ENCODE data around the gene ADTRP. TPM values are rescaled to one million over a fixed set of nuclear protein-coding genes. Genes with fewer than 3 reads are reported as not detected.

Gene ADTRP, protein sequence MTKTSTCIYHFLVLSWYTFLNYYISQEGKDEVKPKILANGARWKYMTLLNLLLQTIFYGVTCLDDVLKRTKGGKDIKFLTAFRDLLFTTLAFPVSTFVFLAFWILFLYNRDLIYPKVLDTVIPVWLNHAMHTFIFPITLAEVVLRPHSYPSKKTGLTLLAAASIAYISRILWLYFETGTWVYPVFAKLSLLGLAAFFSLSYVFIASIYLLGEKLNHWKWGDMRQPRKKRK
- total RNA-seq (1 to 10 TPM; 1.6 to 7.4 (median 2.5) TPM), polyA plus RNA-seq (1 to 10 TPM in 2 of 3 donors, under 1 TPM in 1; 1.00 to 2.0 (median 2.0) TPM)
- long read RNA-seq, donor 1 = 0 reads
- long read RNA-seq, donor 2 = 0 reads

DNA sequence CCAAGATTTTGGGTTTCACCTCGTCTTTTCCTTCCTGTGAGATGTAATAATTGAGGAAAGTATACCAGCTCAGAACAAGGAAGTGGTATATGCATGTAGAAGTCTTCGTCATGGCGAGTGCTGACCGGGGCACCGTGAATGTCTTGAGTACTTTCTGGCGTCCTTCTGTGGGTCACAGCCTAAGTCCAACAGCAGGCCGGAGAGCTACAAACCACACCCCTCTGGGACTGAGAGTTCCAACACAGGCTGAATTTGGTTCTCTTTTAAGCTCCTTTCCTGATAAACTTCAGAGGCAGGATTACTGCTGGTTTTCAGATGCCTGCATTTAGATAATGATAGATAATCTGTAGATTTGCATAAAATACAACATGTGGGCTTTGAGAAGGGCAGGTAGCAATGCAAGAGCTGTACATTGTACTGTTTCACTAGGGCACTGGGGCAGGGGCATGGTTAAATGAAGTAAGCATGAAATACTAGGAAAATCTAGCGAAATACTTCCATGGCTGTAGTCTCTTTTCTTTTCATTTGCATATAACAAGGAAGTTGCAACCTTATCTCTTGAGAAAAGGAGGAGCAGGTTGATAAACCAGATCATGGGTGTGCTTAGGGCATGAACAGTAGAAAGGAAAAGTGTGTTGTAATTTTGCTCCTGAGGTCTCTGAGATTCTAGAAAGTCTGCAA is at the start of gene ADTRP:
ADTRP (minus strand) TSS at position 156 of the 681 bp plus-strand sequence; CDS start at position 112, 44 bp downstream.
- Histone ChIP-seq H3K27me3 (replicated peaks in 1 of 7) (no peaks in the 10 kb centered on the region), H3K27ac (no peak within 1 kb of the TSS), H3K36me3 (no peaks in the 10 kb centered on the region), H3K4me1 (peaks cover 0 to 7% (median 0%) of the 10 kb centered on the region in 6 donors), H3K4me3 (no peak within 1 kb of the TSS), H3K9me3 (no peaks in the 10 kb centered on the region)
- intact Hi-C loops (cut with DNase I; ENCODE audit: low total_unique reads) = no loop called here
- TF ChIP-seq POLR2AphosphoS5 (IDR thresholded peaks at IDR 0.05) (no peak), POLR2A (IDR thresholded peaks at IDR 0.05) (no peak)
- TF ChIP-seq, protein P1, sequence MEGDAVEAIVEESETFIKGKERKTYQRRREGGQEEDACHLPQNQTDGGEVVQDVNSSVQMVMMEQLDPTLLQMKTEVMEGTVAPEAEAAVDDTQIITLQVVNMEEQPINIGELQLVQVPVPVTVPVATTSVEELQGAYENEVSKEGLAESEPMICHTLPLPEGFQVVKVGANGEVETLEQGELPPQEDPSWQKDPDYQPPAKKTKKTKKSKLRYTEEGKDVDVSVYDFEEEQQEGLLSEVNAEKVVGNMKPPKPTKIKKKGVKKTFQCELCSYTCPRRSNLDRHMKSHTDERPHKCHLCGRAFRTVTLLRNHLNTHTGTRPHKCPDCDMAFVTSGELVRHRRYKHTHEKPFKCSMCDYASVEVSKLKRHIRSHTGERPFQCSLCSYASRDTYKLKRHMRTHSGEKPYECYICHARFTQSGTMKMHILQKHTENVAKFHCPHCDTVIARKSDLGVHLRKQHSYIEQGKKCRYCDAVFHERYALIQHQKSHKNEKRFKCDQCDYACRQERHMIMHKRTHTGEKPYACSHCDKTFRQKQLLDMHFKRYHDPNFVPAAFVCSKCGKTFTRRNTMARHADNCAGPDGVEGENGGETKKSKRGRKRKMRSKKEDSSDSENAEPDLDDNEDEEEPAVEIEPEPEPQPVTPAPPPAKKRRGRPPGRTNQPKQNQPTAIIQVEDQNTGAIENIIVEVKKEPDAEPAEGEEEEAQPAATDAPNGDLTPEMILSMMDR (IDR thresholded peaks at IDR 0.05 in 8 of 11, conservative IDR thresholded peaks at IDR 0.05 in 3 of 11) = no peak
- WGBS, 5 donors = 66 to 91% (median 80%) methylated on average over 8 of the region's 8 CpGs
- DNase-seq = no peak

DNA sequence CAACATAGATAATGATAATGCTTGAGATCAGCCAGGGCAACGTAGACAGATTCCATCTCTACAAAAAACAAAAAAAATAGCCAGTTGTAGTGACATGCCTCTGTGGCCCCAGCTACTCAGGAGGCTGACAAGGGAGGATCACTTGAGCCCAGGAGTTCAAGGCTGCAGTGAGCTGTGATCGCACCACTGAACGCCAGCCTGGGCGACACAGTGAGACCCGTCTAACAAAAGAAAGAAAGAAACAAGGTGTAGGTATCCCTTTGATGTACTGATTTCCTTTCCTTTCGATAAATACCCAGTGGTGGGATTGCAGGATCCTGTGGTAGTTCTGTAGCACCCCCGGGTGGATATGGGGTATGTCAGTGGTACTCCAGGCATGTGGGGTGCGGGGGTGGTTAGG is 48.2 kb upstream of the ADTRP start:
- no peaks in the 10 kb centered on the region for H3K36me3 ChIP-seq
- H3K27me3 ChIP-seq (replicated peaks in 1 of 7) = no peaks in the 10 kb centered on the region
- no peak overlapping the region for H3K4me3 ChIP-seq
- no peaks in the 10 kb centered on the region for H3K9me3 ChIP-seq
- peaks cover 0 to 22% (median 11%) of the 10 kb centered on the region in 6 donors for H3K4me1 ChIP-seq
- no peak overlapping the region for H3K27ac ChIP-seq
- intact Hi-C loops (cut with DNase I; ENCODE audit: low total_unique reads) = no loop called here
- WGBS, 5 donors = 84 to 97% (median 88%) methylated on average over 8 of the region's 8 CpGs
- no peak for TF ChIP-seq POLR2A (IDR thresholded peaks at IDR 0.05)
- no peak for TF ChIP-seq POLR2AphosphoS5 (IDR thresholded peaks at IDR 0.05)
- TF ChIP-seq, protein P1 (IDR thresholded peaks at IDR 0.05 in 8 of 11, conservative IDR thresholded peaks at IDR 0.05 in 3 of 11) = no peak
- no peak for DNase-seq

DNA sequence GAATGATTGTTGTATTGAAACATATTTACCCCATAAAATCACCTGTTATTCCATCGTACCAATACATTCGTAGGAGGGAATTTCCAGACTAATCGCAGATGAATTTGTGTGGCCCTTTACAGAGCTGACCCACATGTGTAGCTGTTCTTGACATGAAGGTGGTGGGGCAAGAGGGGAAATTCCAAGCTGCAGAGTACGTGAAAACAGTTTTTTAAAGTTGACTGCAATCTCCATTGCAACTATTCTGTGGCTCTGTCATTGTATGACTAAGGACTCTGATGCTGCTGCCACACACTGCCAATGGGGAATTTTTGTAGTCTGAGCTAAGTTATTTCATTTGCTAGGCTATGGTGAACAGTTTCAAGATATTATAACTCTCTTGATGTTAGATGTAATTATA is 46.4 kb upstream of the ADTRP start:
- WGBS, 5 donors = 36 to 62% (median 51%) methylated on average over 4 of the region's 4 CpGs
- Histone ChIP-seq H3K4me3 (no peak overlapping the region), H3K9me3 (no peaks in the 10 kb centered on the region), H3K36me3 (no peaks in the 10 kb centered on the region), H3K27me3 (replicated peaks in 1 of 7) (no peaks in the 10 kb centered on the region), H3K27ac (no peak overlapping the region), H3K4me1 (peaks cover 0 to 28% (median 13%) of the 10 kb centered on the region in 6 donors)
- DNase-seq = no peak
- TF ChIP-seq, protein P1 (IDR thresholded peaks at IDR 0.05 in 8 of 11, conservative IDR thresholded peaks at IDR 0.05 in 3 of 11) = no peak
- no peak for TF ChIP-seq POLR2AphosphoS5 (IDR thresholded peaks at IDR 0.05)
- no peak for TF ChIP-seq POLR2A (IDR thresholded peaks at IDR 0.05)
- intact Hi-C loops (cut with DNase I; ENCODE audit: low total_unique reads) = no loop called here

DNA sequence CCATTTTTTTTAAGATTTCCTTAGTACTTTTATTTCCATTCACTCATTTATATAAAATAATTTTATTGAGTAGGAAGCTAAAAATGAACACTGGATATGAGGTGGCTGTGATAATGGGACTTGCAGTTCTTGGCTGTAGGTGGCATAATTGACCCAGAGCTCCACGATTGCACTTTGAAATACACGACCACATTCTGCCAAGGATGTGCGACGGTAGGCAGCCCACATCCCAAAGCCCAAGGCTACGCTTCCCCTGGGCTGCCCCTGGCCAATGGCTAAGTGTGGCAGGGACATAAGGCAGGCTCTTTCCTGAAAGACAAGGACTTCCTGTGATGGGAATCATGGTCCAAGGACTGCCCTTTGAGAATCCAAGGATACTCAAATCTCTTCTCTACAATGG is 43.7 kb upstream of the ADTRP start:
- Histone ChIP-seq H3K27ac (peak overlapping the region in 1 of 8 donors; percentile 16), H3K36me3 (no peaks in the 10 kb centered on the region), H3K4me3 (no peak overlapping the region), H3K4me1 (peaks cover 0 to 12% (median 3%) of the 10 kb centered on the region in 6 donors), H3K9me3 (no peaks in the 10 kb centered on the region), H3K27me3 (replicated peaks in 1 of 7) (no peaks in the 10 kb centered on the region)
- TF ChIP-seq POLR2A (IDR thresholded peaks at IDR 0.05) (no peak), POLR2AphosphoS5 (IDR thresholded peaks at IDR 0.05) (peak in 2 of 3 donors; percentile 77 to 83)
- TF ChIP-seq, protein P1 (IDR thresholded peaks at IDR 0.05 in 8 of 11, conservative IDR thresholded peaks at IDR 0.05 in 3 of 11) = peak in 7 of 11 experiments; percentile 27 to 46 (median 37)
- intact Hi-C loops (cut with DNase I; ENCODE audit: low total_unique reads) = no loop called here
- 21 to 34% (median 30%) methylated on average over 5 of the region's 5 CpGs for WGBS, 5 donors
- no peak for DNase-seq
